ENCODE measurements around the gene CDIP1.

Gene CDIP1

DNA sequence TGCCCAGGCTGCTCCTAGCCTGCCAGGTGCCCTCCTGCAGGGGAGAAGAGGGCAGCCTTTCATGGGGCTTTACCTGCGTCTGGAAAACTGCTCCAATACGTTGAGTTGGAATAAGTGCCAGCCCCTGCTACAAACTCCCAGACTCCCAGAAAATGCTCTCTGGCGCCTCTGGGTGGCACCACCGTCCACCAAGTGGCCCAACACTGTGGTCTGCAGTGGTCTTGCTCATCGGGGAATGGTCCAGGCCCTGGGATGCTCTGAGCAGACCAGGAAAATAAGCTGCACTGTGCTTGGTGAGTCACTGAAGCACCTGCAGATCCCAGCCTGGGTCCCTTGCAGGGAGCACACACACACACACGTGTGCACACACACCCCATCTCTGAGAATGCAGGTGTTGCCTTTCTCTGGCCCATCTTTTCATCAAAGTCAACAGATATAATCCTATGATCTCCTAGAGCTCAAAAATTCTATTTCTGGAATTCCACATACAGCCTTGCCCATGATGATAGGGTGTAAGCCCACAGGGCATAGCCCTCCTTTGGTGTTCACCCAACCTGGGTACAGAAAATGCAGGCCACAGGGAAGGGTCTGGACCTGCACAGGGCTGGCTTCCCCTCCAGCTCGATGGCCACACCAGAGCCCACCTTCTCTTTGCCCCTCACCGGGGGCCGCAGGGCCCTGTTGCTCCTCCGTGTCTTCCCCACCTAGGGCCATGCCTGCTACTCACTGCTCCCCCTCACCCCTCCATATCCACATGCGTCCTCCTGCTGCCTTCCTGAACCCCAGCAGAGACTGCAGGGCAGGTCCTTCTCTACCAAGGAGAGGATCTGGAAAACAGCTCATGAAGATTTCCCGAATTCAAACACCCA is 20.5 kb downstream of the CDIP1 start:
- H3K9me3 ChIP-seq (ENCODE audit: control insufficient read depth, low read length) = no peaks in the 10 kb centered on the region
- no peaks in the 10 kb centered on the region for H3K27me3 ChIP-seq (ENCODE audit: control insufficient read depth, insufficient read depth, low read length, poor library complexity, severe bottlenecking)
- H3K4me1 ChIP-seq (ENCODE audit: control insufficient read depth, insufficient read depth, low read length) = peaks cover 12% of the 10 kb centered on the region
- H3K36me3 ChIP-seq (ENCODE audit: control insufficient read depth, insufficient read depth, low read length) = no peaks in the 10 kb centered on the region
- no peak overlapping the region for H3K4me3 ChIP-seq (ENCODE audit: insufficient read depth, low read depth, low read length)
- WGBS, 2 experiments = 56 to 60% methylated on average over 11 to 12 of the region's 12 CpGs
- no peak overlapping the region for H3K27ac ChIP-seq (ENCODE audit: insufficient read depth, low read depth, low read length, poor library complexity, severe bottlenecking)

DNA sequence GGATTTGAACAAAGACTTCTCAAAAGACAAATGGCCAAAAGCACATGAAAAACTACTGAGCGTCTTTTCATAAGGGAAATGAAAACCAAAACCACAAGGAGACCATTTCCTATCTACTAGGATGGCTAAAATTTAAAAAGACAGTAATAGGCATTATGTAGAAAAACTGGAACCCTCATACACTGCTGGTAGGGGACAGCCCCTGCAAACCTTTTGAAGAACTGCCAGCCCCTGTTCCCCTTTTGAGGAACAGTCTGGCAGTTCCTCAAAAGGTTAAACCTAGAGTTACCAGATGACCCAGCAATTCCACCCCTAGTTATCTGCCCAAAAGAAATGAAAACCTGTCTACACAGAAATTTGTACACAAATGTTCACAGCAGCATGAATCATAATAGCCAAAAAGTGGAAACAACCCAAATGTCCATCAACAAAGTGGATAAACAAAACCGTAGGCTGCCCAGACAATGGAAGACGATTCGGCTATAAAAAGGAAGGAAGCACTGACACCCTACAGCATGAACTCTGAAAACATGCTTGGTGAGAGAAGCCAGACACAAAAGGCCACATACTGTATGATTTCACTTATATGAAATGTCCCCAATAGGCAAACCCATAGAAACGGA is 22.9 kb downstream of the CDIP1 start:
- no peak overlapping the region for H3K4me3 ChIP-seq (ENCODE audit: insufficient read depth, low read depth, low read length)
- 90 to 97% methylated on average over 4 to 5 of the region's 5 CpGs for WGBS, 2 experiments
- no peaks in the 10 kb centered on the region for H3K4me1 ChIP-seq (ENCODE audit: control insufficient read depth, insufficient read depth, low read length)
- H3K9me3 ChIP-seq (ENCODE audit: control insufficient read depth, low read length) = no peaks in the 10 kb centered on the region
- H3K36me3 ChIP-seq (ENCODE audit: control insufficient read depth, insufficient read depth, low read length) = no peaks in the 10 kb centered on the region
- H3K27ac ChIP-seq (ENCODE audit: insufficient read depth, low read depth, low read length, poor library complexity, severe bottlenecking) = no peak overlapping the region
- no peaks in the 10 kb centered on the region for H3K27me3 ChIP-seq (ENCODE audit: control insufficient read depth, insufficient read depth, low read length, poor library complexity, severe bottlenecking)

DNA sequence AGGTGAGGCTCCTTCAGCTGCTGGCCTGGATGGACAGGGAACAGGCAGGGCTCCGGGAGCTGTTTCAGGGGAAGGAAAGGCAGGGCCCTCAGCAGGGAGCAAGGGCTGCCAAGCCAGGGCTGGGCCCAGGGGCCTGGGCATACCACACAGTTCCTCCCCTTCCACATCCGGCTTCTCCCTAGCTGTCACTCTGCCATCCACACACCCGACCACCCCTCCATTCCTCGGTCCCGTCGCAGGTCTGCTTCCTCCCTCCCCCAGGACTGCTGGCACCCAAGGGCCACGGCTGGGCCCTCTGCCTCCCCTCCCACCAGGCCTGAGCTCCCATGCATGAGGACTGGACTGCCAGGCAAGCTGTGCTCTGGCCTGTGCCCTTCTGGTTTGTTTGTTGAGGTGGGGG is 24.0 kb downstream of the CDIP1 start:
- H3K4me1 ChIP-seq (ENCODE audit: control insufficient read depth, insufficient read depth, low read length) = no peaks in the 10 kb centered on the region
- no peaks in the 10 kb centered on the region for H3K27me3 ChIP-seq (ENCODE audit: control insufficient read depth, insufficient read depth, low read length, poor library complexity, severe bottlenecking)
- no peak overlapping the region for H3K27ac ChIP-seq (ENCODE audit: insufficient read depth, low read depth, low read length, poor library complexity, severe bottlenecking)
- 82 to 90% methylated on average over 7 of the region's 7 CpGs for WGBS, 2 experiments
- H3K4me3 ChIP-seq (ENCODE audit: insufficient read depth, low read depth, low read length) = no peak overlapping the region
- peaks cover 4% of the 10 kb centered on the region for H3K36me3 ChIP-seq (ENCODE audit: control insufficient read depth, insufficient read depth, low read length)
- H3K9me3 ChIP-seq (ENCODE audit: control insufficient read depth, low read length) = no peaks in the 10 kb centered on the region

DNA sequence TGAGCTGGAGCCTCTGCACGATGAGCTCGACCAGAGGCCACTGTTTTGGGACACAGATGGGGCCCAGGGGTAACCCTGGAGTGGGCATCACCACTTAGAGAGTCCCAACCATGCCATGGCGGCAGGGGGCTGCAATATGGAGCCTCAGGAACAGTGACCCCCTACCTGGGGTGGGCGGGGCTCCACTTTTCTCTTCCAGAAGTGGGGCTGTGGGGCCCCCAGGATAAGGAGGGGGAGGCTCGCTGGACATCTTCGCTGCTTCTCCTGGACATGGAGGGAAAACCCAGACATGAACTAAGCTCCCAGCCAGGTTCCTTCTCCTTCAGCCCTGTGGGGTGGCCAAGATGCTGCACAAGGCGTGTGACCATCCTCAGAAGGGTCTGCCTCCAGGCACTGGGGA is 24.7 kb downstream of the CDIP1 start:
- no peak overlapping the region for H3K27ac ChIP-seq (ENCODE audit: insufficient read depth, low read depth, low read length, poor library complexity, severe bottlenecking)
- H3K4me3 ChIP-seq (ENCODE audit: insufficient read depth, low read depth, low read length) = no peak overlapping the region
- H3K27me3 ChIP-seq (ENCODE audit: control insufficient read depth, insufficient read depth, low read length, poor library complexity, severe bottlenecking) = no peaks in the 10 kb centered on the region
- H3K4me1 ChIP-seq (ENCODE audit: control insufficient read depth, insufficient read depth, low read length) = no peaks in the 10 kb centered on the region
- peaks cover 4% of the 10 kb centered on the region for H3K36me3 ChIP-seq (ENCODE audit: control insufficient read depth, insufficient read depth, low read length)
- H3K9me3 ChIP-seq (ENCODE audit: control insufficient read depth, low read length) = no peaks in the 10 kb centered on the region
- WGBS, 2 experiments = 93 to 96% methylated on average over 7 of the region's 7 CpGs

DNA sequence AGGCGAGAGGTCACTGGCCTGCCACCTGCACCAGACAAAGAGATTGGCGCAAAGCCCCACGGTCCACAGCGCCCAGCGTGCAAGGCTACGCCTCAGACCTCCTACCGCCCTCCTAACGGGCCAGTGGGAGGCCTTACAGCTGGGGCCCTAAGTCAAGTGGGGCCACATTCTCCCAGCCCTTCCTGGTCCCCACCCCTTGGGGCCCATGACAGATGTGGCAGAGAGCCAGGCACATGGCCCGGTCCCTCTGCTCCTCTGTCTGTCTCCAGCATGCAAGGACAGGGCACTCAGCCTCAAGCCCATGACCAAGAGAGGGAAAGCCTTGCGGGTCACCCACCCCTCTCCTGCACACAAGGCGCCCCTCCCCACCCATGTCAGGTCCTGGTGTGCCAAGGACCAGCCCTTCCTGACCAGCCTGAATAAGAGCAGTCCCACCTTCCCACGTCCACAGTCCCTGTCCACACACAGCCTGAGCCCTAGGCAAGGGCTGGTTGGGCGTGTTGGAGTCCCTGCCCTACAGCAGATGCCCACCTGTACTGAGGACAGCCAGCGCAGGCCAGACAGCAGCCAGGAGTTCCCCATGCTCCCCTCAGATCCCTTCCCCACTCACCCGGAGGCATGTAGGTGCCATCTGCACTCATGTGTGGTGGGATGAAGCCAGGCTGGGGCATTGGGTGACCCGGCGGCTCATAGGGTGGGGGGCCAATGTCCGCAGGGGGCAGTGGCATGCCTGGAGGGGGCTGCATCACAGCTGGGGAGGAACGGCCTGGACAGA is 25.3 kb downstream of the CDIP1 start:
- no peak overlapping the region for H3K4me3 ChIP-seq (ENCODE audit: insufficient read depth, low read depth, low read length)
- H3K9me3 ChIP-seq (ENCODE audit: control insufficient read depth, low read length) = no peaks in the 10 kb centered on the region
- WGBS, 2 experiments = 95 to 96% methylated on average over 19 of the region's 19 CpGs
- no peaks in the 10 kb centered on the region for H3K4me1 ChIP-seq (ENCODE audit: control insufficient read depth, insufficient read depth, low read length)
- peaks cover 4% of the 10 kb centered on the region for H3K36me3 ChIP-seq (ENCODE audit: control insufficient read depth, insufficient read depth, low read length)
- H3K27ac ChIP-seq (ENCODE audit: insufficient read depth, low read depth, low read length, poor library complexity, severe bottlenecking) = no peak overlapping the region
- H3K27me3 ChIP-seq (ENCODE audit: control insufficient read depth, insufficient read depth, low read length, poor library complexity, severe bottlenecking) = no peaks in the 10 kb centered on the region

DNA sequence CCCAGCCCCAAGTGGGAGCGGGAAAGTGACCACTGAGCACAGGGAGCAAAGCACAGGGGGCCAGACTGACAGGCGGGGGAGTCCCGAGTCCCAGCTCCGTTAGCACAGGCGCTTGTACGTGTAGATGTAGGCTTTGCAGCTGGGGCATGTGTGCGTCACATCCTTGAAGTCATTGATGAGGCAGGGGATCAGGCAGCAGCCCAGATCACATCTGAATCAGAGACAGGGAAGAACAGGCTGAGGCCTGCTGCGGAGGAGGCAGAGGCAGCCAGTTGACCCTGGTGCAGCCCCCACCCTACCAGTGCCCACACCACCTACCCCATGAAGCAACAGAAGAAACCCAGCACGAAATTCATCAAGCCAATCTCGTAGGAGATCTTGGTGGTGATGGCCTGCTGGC is 26.1 kb downstream of the CDIP1 start:
- Histone ChIP-seq H3K27me3 (ENCODE audit: control insufficient read depth, insufficient read depth, low read length, poor library complexity, severe bottlenecking) (no peaks in the 10 kb centered on the region), H3K4me3 (ENCODE audit: insufficient read depth, low read depth, low read length) (no peak overlapping the region), H3K9me3 (ENCODE audit: control insufficient read depth, low read length) (no peaks in the 10 kb centered on the region), H3K36me3 (ENCODE audit: control insufficient read depth, insufficient read depth, low read length) (peaks cover 4% of the 10 kb centered on the region), H3K27ac (ENCODE audit: insufficient read depth, low read depth, low read length, poor library complexity, severe bottlenecking) (no peak overlapping the region), H3K4me1 (ENCODE audit: control insufficient read depth, insufficient read depth, low read length) (no peaks in the 10 kb centered on the region)
- WGBS, 2 experiments = 94 to 95% methylated on average over 10 of the region's 10 CpGs

DNA sequence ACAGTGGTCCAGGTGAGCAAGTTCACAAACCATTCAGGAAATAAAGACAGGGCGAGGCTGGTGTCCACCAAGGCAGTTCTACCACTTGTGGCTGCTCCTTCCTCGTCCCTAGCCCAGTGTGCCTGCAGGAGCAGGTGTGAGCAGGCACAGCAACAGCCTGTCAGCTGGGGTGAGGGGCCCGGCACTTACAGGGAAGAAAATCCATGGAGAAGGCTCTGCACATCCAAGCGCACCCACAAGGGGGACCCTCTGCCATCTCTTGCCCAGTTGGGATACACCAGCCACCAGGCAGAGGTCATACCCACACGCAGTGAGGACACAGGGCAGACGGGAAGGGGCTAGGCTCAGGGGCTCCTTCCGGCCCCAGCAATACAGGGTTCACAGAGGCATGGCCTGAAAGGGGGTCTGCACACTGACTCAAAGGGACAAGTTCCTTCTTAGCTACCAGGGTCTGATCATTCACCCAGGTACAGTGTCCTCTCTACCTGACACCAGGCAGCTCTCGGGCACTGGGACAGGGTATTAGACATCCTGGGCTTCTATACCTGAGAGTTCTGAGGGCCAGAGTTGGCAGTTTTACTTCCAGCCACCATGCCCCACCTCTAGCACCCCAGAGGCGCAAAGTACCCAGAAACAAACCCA is 27.0 kb downstream of the CDIP1 start:
- Histone ChIP-seq H3K4me3 (ENCODE audit: insufficient read depth, low read depth, low read length) (no peak overlapping the region), H3K27me3 (ENCODE audit: control insufficient read depth, insufficient read depth, low read length, poor library complexity, severe bottlenecking) (no peaks in the 10 kb centered on the region), H3K9me3 (ENCODE audit: control insufficient read depth, low read length) (no peaks in the 10 kb centered on the region), H3K36me3 (ENCODE audit: control insufficient read depth, insufficient read depth, low read length) (peaks cover 4% of the 10 kb centered on the region), H3K4me1 (ENCODE audit: control insufficient read depth, insufficient read depth, low read length) (no peaks in the 10 kb centered on the region), H3K27ac (ENCODE audit: insufficient read depth, low read depth, low read length, poor library complexity, severe bottlenecking) (no peak overlapping the region)
- WGBS, 2 experiments = 63 to 67% methylated on average over 9 of the region's 9 CpGs

DNA sequence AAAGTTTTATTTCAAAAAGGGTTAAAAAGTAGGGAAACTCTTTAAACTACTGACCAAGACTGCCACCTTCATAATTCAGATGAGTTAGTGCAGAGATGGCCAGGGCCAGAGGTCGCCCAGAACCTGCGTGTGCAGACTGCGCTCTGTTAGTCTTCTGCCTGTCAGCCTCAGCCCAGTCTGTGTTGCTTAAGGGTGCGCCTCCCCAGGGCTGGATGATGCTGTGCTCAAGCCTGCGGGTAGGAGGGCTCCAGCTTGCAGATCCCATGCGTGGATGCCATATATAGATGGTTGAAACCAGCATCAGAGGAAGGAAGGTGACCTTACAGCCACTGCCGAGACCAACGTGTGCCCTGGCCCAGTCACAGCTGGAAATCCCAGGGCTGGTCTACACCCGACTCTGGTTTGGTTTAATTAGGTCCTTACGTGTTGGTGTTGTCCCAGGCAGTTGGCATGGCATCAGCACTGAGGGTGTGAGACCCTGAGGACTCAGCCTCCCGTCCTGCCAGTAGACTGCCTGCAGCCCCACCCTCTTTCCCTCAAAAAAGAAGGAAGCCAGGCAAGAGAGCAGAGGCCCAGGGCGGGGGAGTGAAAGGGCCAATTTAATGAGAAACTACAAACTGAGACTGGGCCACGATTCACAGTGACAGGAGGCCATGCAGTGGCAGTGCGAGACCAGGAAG is 27.7 kb downstream of the CDIP1 start:
- Histone ChIP-seq H3K27me3 (ENCODE audit: control insufficient read depth, insufficient read depth, low read length, poor library complexity, severe bottlenecking) (no peaks in the 10 kb centered on the region), H3K27ac (ENCODE audit: insufficient read depth, low read depth, low read length, poor library complexity, severe bottlenecking) (no peak overlapping the region), H3K4me3 (ENCODE audit: insufficient read depth, low read depth, low read length) (no peak overlapping the region), H3K9me3 (ENCODE audit: control insufficient read depth, low read length) (no peaks in the 10 kb centered on the region), H3K4me1 (ENCODE audit: control insufficient read depth, insufficient read depth, low read length) (no peaks in the 10 kb centered on the region), H3K36me3 (ENCODE audit: control insufficient read depth, insufficient read depth, low read length) (peaks cover 4% of the 10 kb centered on the region)
- 93 to 96% methylated on average over 14 of the region's 14 CpGs for WGBS, 2 experiments

DNA sequence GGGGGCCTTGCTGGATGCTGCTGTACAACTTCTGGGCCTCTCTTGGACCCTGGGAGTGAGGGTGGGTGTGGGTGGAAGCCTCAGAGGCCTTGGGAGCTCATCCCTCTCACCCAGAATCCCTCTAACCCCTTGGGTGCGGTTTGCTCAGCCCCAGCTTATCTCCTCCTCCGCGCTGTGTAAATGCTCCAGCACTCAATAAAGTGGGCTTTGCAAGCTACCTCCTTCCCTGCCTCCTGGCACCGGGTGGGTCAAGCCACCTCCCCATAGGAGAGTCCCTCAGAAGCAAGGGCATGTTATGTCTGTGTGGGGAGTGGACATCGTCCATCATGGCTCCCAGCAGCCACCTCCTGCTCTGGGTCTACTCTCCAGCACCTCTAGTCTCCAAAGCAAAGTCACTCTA is 28.4 kb downstream of the CDIP1 start:
- H3K36me3 ChIP-seq (ENCODE audit: control insufficient read depth, insufficient read depth, low read length) = peaks cover 4% of the 10 kb centered on the region
- H3K9me3 ChIP-seq (ENCODE audit: control insufficient read depth, low read length) = no peaks in the 10 kb centered on the region
- 71 to 79% methylated on average over 5 of the region's 5 CpGs for WGBS, 2 experiments

More for the DNA sequence above, 28.4 kb downstream of the CDIP1 start:
- Histone ChIP-seq H3K4me3 (ENCODE audit: insufficient read depth, low read depth, low read length) (no peak overlapping the region), H3K4me1 (ENCODE audit: control insufficient read depth, insufficient read depth, low read length) (no peaks in the 10 kb centered on the region), H3K27ac (ENCODE audit: insufficient read depth, low read depth, low read length, poor library complexity, severe bottlenecking) (no peak overlapping the region), H3K27me3 (ENCODE audit: control insufficient read depth, insufficient read depth, low read length, poor library complexity, severe bottlenecking) (no peaks in the 10 kb centered on the region)
